HG03045 (cell line): ENCODE results near the gene TK1.

ENCODE experiments used
- ATAC-seq: cut with Tn5 transposase; IDR thresholded peaks from one replicate; pipeline ENCODE4 v1.9.1; 2021; ENCODE audit warnings: mild to moderate bottlenecking, moderate library complexity; ENCODE audit not compliant: unreplicated experiment

TK1 gene

DNA sequence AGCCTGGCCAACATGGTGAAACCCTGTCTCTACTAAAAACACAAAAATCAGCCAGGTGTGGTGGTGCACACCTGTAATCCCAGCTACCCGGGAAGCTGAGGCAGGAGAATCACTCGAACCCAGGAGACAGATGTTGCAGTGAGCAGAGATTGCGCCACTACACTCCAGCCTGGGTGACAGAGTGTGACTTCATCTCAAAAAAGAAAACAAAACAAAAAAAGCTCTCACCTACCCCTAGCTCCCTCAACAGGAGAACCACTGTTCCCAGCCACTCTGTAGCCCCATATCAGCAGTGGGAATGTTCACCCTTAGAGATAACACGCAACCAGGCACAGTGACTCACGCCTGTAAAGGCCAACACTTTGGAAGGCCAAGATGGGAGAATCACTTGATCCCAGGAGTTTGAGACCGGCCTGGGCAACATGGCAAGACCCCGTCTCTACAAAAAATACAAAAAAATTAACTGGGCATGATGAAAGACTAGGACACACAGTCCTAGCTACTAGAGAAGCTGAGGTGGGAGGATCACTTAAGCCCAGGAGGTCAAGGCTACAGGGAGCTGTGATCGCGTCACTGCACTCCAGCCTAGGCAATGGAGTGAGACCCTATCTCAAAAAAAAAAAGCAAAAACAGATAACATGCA, 50.9 kb downstream of the TK1 start:
- no peak for ATAC-seq

GRCh38 chr17:78134899-78135385, 51.9 kb downstream of the TK1 start:
- ATAC-seq: no peak

DNA sequence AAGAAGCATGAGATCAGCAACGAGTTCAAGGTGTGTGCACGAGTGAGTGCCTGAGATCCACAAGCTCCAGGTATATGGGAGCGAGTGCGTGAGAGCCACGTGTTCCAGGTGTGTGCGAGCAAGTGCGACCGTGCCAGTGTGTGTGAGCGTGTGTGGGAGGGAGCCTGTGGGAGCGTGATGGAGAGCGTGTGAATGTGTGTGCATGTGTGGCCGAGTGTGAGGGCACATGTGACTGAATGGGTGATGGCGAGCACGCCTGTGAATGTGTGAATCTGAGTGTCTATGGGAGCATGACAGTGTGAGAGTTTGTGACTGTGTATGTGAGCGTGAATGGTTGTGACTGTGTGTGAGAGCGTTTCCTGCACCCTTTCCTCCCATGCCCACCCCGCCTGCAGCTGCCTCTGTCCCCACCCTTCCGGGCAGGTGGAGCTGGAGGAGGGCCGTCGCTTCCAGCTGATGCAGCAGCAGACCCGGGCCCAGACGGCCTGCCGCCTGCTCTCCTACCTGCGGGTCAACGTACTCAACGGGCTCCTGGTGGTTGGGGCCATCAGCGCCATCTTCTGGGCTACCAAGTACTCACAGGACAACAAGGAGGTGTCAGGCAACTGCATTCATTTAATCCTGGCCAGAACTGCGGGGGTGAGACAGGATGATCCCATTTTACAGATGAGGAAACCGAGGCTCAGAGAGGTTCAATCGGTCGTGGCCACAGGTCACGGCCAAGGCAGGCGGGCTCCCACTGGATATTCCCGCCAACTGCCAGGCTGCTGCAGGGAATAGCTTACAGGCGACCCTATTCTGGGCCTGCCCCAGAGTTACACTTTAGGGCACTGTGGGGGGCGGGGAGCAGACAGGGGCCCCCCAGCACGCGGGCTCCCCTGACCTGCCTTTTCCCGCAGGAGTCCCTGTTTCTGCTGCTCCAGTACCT, 52.6 kb downstream of the TK1 start:
- ATAC-seq: no peak

GRCh38 chr17:78133179-78133951, 53.5 kb downstream of the TK1 start:
- ATAC-seq: no peak

GRCh38 chr17:78132767-78133178, 54.1 kb downstream of the TK1 start:
- no peak for ATAC-seq

- ATAC-seq: no peak
Observed at GRCh38 chr17:78132084-78132676, 54.7 kb downstream of the TK1 start.

- no peak for ATAC-seq
Observed at GRCh38 chr17:78131172-78132083, 55.4 kb downstream of the TK1 start.

GRCh38 chr17:78130437-78131101, 56.3 kb downstream of the TK1 start, which contains the start of gene TMC8:
TSS of gene TMC8 (plus strand) at chr17:78130771. CDS start at chr17:78131589, 818 bp downstream.
- ATAC-seq: no peak

- ATAC-seq: no peak
Observed at GRCh38 chr17:78130090-78130436, 56.8 kb downstream of the TK1 start.

GRCh38 chr17:78129351-78130089, 57.3 kb downstream of the TK1 start:
- no peak for ATAC-seq

- peak; percentile 27 for ATAC-seq
Observed at GRCh38 chr17:78128551-78129350, 58.1 kb downstream of the TK1 start, which contains the start of gene TMC6. TSS of gene TMC6 (minus strand) at chr17:78128755. CDS start at chr17:78126832, 1,923 bp downstream.

DNA sequence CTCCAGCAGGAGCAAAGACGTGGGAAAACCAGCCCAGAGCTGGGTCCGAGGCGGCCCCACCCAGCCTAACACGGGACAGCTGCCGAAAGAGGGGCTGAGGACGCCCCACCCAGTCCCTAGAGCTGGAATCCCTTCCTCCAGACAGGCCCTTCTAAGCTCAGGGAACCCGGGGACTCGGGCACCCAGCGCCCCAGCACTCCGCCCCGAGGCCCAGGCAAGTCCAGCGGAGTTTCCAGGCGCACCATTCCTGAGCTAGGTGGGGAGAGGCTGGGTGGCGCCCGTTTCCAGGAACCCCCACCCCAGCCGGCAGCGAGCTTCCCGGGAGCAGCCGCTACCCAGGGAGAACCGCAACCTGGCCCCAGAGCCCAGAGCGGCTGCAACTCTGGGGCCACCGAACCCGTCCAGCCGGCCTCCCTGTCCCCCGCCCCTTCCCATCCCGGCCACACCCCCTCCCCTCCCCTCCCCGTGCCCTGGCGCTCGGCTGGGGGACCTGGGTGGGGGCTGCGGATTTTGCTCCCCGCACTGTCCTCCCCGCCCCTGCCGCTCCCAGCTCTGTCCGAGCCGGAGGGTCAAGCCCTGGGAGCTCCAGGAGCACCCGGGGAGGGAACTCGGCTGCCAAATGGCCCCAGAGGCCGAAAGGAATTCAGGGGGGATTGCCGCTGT, 58.8 kb downstream of the TK1 start:
- no peak for ATAC-seq

- ATAC-seq: no peak
Observed at GRCh38 chr17:78127239-78127887, 59.5 kb downstream of the TK1 start.

DNA sequence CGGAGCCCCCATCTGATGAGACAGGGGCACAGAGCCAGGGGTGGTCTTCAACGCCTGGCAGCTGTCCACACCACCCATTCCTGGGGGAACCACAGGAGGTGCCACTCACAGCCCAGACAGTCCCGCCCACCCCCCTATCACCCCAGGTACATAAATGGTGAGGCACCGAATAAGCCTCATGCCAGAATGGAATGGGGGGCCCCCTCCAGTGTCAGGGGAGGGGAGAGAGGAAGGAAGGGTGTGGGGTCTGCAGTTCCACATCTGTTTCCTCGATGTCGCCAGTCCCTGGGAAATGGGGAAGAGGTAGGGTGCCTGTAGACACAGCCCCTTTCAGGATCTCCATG, 60.0 kb downstream of the TK1 start:
- no peak for ATAC-seq

DNA sequence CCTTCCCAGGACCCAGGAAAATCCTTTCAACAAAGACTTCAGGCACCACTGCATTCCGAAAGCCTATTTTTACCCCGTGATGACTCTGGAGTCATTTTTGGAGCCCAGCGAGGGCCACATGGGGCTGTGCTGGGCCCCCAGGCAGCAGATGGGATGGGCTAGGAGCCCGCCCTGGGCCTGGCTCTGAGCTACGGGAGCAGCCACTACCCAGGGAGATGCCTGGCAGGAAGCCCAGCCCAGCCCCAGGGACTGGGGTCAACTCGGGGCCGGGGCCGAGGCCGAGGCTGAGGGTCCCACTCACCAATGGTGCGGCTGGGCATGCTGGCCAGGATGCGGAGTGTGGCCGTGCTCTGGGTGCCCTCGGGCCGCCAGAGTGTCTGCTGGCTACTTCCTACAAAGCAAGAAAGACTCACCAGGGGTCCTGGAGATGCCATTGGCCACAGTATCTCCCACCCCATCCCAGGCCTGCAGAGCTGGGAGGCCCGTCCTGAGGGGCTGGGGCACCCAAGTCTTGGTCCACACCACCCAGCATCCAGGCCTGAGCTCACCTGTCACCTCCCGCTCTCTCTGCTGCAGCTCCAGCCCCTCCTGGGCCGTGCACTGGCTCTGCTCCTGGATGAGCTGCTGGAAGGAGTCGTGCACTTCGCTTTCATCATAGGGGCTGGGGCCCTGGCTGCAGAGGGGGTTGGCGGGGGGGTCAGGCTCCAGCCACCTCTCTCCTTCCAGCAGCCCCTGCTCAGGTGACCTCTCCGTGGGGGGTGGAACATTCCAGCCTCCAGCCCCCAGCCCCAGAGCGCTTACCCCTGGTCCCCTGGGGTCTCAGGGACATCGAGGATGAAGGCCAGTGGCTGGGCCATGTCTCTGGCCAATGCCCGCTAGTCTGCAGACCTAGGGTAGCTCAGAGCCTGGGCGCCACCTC, 60.6 kb downstream of the TK1 start:
- ATAC-seq: no peak
